ENCODE measurements around the gene TAOK2.

DNA sequence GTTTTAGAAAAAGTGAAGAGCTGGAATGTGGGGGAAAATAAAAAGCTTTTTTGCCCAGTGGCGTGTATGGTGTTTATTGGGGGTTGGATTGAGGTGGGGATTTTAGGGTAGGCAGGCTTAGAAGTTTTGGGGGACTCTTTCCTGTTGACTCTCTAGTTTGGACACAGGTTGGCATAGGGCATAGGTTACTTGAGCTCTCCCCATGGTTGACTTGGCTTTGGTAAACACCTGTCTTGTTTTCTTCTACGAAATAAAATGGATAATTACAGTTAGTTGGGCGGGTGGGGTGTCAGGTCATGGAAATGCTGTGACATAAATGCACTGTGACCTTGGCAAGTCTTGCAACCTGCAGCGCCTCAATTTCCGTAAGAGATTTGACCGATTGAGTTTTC is 680 bp upstream of the TAOK2 start:
- TF ChIP-seq, protein P1, sequence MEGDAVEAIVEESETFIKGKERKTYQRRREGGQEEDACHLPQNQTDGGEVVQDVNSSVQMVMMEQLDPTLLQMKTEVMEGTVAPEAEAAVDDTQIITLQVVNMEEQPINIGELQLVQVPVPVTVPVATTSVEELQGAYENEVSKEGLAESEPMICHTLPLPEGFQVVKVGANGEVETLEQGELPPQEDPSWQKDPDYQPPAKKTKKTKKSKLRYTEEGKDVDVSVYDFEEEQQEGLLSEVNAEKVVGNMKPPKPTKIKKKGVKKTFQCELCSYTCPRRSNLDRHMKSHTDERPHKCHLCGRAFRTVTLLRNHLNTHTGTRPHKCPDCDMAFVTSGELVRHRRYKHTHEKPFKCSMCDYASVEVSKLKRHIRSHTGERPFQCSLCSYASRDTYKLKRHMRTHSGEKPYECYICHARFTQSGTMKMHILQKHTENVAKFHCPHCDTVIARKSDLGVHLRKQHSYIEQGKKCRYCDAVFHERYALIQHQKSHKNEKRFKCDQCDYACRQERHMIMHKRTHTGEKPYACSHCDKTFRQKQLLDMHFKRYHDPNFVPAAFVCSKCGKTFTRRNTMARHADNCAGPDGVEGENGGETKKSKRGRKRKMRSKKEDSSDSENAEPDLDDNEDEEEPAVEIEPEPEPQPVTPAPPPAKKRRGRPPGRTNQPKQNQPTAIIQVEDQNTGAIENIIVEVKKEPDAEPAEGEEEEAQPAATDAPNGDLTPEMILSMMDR (IDR thresholded peaks at IDR 0.05) = no peak
- no peak for TF ChIP-seq EP300 (IDR thresholded peaks at IDR 0.05)

Measured in gastroesophageal sphincter (tissue), 3 donors.